ENCODE data around the gene FGFR3.

DNA sequence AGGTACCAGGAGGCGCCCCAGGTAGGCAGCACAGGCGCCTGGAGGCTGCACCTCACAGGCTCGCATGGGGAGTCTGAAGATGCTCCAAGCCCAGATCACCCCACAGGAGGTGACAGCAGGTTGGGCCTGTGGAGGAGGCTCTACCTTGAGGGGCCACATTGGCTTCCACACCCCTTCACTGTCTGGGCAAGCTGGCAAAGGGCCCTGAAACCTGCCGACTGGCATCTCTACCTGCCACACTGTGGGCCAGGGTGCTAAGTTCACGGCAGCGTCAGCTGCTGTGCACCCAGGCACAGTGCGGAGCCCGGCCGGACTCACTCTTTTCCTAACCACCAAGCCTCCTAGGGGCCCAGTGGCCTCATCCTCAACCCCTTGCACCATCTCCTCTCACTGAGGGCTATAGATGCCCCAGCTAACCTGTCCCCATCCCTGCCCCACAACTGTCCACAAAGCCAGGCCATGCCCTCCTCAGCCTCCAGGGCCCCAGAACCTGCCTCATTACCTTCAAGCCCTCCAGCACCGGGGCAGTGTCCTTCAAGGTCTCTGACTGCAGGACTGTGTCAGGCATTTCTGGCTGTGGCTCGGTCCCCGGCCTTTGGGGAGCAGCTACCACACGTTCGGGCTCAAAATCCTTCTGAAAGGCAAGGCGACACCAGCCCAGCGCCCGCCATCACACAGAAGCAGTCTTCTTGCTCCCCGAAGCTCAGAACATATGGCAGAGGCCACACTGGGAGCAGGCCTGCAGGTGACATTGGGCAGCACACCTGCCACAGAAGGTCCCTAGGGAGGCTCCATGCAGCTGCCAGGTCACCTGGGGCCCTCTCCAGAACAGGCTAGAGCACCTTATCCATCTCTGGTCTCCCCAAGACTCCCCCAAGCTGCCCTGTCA lies 28.8 kb downstream of the FGFR3 start:
- TF ChIP-seq CTCF (IDR thresholded peaks at IDR 0.05; ENCODE audit: low read depth, low read length) (no peak), EZH2phosphoT487 (IDR thresholded peaks at IDR 0.05; ENCODE audit: low read depth) (no peak)
